ENCODE measurements around the gene PIGQ. TPM values are rescaled to one million over a fixed set of nuclear protein-coding genes. Genes with fewer than 3 reads are reported as not detected.
A peak's percentile ranks its signal among the peaks of the same experiment; 100 is the strongest.

PIGQ gene
- total and polyA plus RNA-seq, 2 of the 13 experiments (the other 11 are each of a cell fraction or from before 2014, with no cell fraction given), result 7.7 to 19.7 TPM

GRCh38 chr16:630815-631405, 61.1 kb downstream of the PIGQ start, which contains the start of gene WFIKKN1 (continued):
- TF ChIP-seq RNF219 (CRISPR knock-in tag; IDR thresholded peaks at IDR 0.05) (0 out of 2 replicates have a peak, but pooled peaks have one; percentile 35), ZSCAN29 (CRISPR knock-in tag; conservative IDR thresholded peaks at IDR 0.05) (peak; percentile 61; the same call in 1 of the 2 replicates), ZBTB43 (CRISPR knock-in tag; conservative IDR thresholded peaks at IDR 0.05) (no peak; the same call in 1 of the 2 replicates), TFAP4 (IDR thresholded peaks at IDR 0.05; ENCODE audit: borderline replicate concordance, low read depth) (no peak), ERF (CRISPR knock-in tag; IDR thresholded peaks at IDR 0.05) (peak; percentile 15; the same call in 1 of the 2 replicates), AKAP8 (CRISPR knock-in tag; IDR thresholded peaks at IDR 0.05) (peak; percentile 95), THAP11 (CRISPR knock-in tag; IDR thresholded peaks at IDR 0.05) (peak; percentile 58), NFYC (CRISPR knock-in tag; IDR thresholded peaks at IDR 0.05) (no peak), NRL (CRISPR knock-in tag; IDR thresholded peaks at IDR 0.05; ENCODE audit: borderline replicate concordance) (no peak), MXD4 (CRISPR knock-in tag; IDR thresholded peaks at IDR 0.05) (no peak), ZNF749 (CRISPR knock-in tag; IDR thresholded peaks at IDR 0.05; ENCODE audit: borderline replicate concordance) (peak; percentile 46; the same call in 1 of the 2 replicates), ZNF224 (CRISPR knock-in tag; IDR thresholded peaks at IDR 0.05) (0 out of 2 replicates have a peak, but pooled peaks have one; percentile 35), ZNF792 (CRISPR knock-in tag; IDR thresholded peaks at IDR 0.05) (0 out of 2 replicates have a peak, but pooled peaks have one; percentile 38), ZSCAN25 (CRISPR knock-in tag; IDR thresholded peaks at IDR 0.05) (peak; percentile 78; the same call in 1 of the 2 replicates), ZNF292 (CRISPR knock-in tag; IDR thresholded peaks at IDR 0.05; ENCODE audit: borderline replicate concordance, low read depth) (peak; percentile 35; the same call in 1 of the 2 replicates), ZNF609 (CRISPR knock-in tag; IDR thresholded peaks at IDR 0.05; ENCODE audit: borderline replicate concordance) (peak; percentile 37; the same call in 1 of the 2 replicates), HMG20A (CRISPR knock-in tag; IDR thresholded peaks at IDR 0.05; ENCODE audit: borderline replicate concordance) (0 out of 2 replicates have a peak, but pooled peaks have one; percentile 6), PHF5A (CRISPR knock-in tag; IDR thresholded peaks at IDR 0.05; ENCODE audit: low read depth, unreplicated experiment) (no peak), MXD3 (CRISPR knock-in tag; IDR thresholded peaks at IDR 0.05) (no peak), JARID2 (CRISPR knock-in tag; IDR thresholded peaks at IDR 0.05; ENCODE audit: insufficient replicate concordance) (no peak), FOXO1 (CRISPR knock-in tag; IDR thresholded peaks at IDR 0.05) (no peak)

Measured in HepG2 (cell line).